ENCODE results near the gene SNAI3. TPM values are rescaled to one million over a fixed set of nuclear protein-coding genes. Genes with fewer than 3 reads are reported as not detected.
A peak's percentile ranks its signal among the peaks of the same experiment; 100 is the strongest.

Gene SNAI3
- total and polyA plus RNA-seq, 11 donors = 0.76 to 9.5 (median 1.7) TPM

DNA sequence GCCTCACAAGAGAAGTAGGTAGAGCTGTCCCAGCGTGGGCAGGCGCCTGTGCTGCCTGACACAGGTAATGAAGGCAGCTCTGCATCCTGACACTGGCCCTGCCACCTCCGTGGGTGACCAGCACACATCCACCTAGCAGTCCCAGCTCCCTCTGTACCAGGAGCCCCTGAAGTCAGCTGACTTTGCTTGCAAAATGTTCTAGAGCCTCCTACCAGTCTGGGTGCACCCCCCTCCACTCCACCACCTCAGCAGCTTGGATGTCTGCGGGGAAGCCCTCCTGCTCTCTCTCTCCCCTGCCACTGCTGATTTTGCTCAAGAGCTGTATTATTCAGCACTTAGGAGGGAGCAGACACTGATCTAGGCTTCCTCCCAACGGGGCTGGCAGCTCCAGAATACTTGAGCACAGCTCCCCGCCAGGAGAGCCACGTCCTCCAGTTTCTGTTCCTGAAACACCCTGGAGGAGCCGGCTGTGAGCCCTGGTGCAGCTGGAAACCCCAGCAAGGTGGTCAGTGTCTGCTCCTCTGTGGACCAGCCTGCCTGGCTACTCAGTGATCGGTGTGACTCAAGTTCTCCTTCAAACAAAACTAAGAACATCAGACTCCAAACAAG lies 18.9 kb upstream of the SNAI3 start:
- DNase-seq (peak in 1 of 5 donors; percentile 64), ATAC-seq (no peak)
- H3K9me3 ChIP-seq = no peaks in the 10 kb centered on the region
- H3K36me3 ChIP-seq = peaks cover 0 to 10% (median 3%) of the 10 kb centered on the region in 9 donors
- intact Hi-C loops (cut with DNase I) = loop anchor here in 4 of 10 donors (5.0 to 10.0 kb wide), 4 partner anchors 43 to 250 kb away; partner anchors contain the start of genes ZC3H18 (in 2 of the 4), MVD (in 1 of the 4) and ZFPM1 (in 1 of the 4)
- H3K27me3 ChIP-seq = no peaks in the 10 kb centered on the region
- H3K27ac ChIP-seq = peak overlapping the region in 11 of 12 donors; percentile 74 to 97 (median 87)
- peaks cover 4 to 71% (median 59%) of the 10 kb centered on the region in 12 donors for H3K4me1 ChIP-seq
- no peak for TF ChIP-seq POLR2A (IDR thresholded peaks at IDR 0.05)
- TF ChIP-seq, protein P1, sequence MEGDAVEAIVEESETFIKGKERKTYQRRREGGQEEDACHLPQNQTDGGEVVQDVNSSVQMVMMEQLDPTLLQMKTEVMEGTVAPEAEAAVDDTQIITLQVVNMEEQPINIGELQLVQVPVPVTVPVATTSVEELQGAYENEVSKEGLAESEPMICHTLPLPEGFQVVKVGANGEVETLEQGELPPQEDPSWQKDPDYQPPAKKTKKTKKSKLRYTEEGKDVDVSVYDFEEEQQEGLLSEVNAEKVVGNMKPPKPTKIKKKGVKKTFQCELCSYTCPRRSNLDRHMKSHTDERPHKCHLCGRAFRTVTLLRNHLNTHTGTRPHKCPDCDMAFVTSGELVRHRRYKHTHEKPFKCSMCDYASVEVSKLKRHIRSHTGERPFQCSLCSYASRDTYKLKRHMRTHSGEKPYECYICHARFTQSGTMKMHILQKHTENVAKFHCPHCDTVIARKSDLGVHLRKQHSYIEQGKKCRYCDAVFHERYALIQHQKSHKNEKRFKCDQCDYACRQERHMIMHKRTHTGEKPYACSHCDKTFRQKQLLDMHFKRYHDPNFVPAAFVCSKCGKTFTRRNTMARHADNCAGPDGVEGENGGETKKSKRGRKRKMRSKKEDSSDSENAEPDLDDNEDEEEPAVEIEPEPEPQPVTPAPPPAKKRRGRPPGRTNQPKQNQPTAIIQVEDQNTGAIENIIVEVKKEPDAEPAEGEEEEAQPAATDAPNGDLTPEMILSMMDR (IDR thresholded peaks at IDR 0.05) = no peak
- 13 to 32% (median 28%) methylated on average over 6 to 9 of the region's 9 CpGs for WGBS, 4 donors
- H3K4me3 ChIP-seq = peak overlapping the region; percentile 76 to 100 (median 97)

DNA sequence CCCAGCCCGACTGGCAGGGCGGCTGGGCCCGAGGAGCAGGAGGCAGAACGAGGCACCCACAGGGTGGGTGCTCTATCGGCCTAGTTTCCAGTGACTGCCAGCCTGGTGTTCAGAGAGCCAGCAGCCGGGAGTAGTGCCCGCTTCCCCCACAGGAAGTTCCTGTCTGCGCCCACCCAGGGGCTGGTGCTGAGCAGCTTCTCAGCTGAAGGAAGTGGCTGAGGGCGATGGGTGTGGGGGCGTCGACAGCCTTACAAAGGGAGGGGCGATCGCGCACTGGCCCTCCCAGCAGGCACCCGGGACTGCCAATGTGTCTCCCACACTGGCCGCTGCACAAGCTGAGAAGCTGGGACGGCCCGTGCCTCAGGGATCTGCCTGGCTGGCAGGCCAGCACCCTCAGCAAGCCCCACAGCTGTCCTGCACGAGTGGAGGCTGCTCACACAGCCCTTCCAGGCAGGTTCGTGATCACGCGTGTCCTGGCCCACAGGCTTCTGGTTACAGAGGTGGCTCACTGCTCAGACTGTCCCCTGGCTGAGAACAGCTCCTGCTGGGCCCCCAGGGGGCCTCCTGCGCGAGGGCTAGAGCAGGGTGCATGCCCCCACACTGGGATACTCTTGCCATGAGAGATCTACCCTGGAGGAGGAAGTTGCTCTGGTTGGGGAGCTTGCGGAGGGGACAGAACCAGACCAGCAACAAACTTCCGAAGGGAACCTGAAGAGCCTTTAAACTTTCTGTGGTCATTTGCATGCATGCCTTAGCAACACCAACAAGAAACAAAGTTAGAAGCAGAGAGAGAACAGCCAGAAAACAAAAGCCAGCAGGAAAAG lies 17.4 kb upstream of the SNAI3 start:
- TF ChIP-seq, protein P1 (IDR thresholded peaks at IDR 0.05) = no peak
- no peak for TF ChIP-seq POLR2A (IDR thresholded peaks at IDR 0.05)
- H3K4me3 ChIP-seq = peak overlapping the region in 8 of 12 donors; percentile 7 to 100 (median 25)
- intact Hi-C loops (cut with DNase I) = loop anchor here in 3 of 10 donors (5.0 to 10.0 kb wide), 3 partner anchors 51 to 249 kb away; partner anchors contain the start of genes CYBA (in 1 of the 3) and ZFPM1 (in 1 of the 3)
- H3K27me3 ChIP-seq = no peaks in the 10 kb centered on the region
- DNase-seq (peak in 4 of 5 donors; percentile 51 to 81 (median 65)), ATAC-seq (peak in 2 of 4 donors; percentile 3 to 13)
- H3K4me1 ChIP-seq = peaks cover 4 to 79% (median 60%) of the 10 kb centered on the region in 12 donors
- 48 to 63% (median 58%) methylated on average over 17 to 26 of the region's 26 CpGs for WGBS, 4 donors
- H3K9me3 ChIP-seq = no peaks in the 10 kb centered on the region
- peaks cover 0 to 17% (median 14%) of the 10 kb centered on the region in 9 donors for H3K36me3 ChIP-seq
- H3K27ac ChIP-seq = peak overlapping the region in 11 of 12 donors; percentile 5 to 97 (median 70)

DNA sequence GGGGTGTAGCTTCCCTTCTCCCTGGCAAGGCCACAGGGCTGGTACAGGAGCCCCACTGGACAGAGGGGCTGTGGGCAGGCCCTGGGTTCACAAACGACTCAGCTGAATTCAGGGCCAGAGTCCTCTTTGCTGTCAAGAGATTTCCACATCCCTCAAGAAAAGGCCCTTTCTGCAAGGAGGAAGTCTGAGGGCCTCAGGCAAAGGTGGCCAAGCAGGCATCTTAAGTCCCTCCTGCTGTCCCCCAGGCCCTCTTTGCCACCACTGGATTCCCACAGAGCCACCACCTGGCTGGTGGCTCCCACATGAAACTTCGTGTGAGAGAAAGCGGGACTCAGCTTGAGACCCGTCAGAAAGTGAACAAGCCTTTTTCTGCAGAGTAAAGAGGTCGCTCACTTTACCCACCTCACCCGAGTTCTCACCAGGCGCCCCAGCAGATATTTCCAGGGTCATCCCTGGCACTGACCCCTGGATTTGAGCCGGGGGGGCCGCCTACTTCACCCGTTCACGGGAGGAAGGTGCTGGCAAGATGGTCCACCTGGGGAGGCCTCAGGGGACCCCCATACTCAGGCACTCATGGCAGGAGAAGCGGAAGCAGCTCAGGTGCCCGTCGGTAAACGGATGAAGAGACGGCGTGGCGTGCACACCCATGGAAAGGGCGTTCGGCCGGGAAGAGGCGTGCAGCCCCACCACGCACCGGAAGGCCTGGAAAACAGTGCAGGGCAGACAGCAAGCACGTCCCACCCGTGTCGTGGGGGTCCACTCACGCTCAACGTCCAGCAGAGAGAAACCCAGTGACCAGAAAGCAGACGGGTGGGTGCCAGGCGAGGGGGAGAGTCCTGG lies 16.3 kb upstream of the SNAI3 start:
- intact Hi-C loops (cut with DNase I) = loop anchor here in 3 of 10 donors (5.0 to 10.0 kb wide), 3 partner anchors 50 to 248 kb away; partner anchors contain the start of genes CYBA (in 1 of the 3) and ZFPM1 (in 1 of the 3)
- Histone ChIP-seq H3K9me3 (no peaks in the 10 kb centered on the region), H3K27me3 (no peaks in the 10 kb centered on the region), H3K36me3 (peaks cover 0 to 28% (median 25%) of the 10 kb centered on the region in 9 donors), H3K4me1 (peaks cover 4 to 77% (median 58%) of the 10 kb centered on the region in 12 donors), H3K4me3 (peak overlapping the region in 6 of 12 donors; percentile 7 to 99 (median 25)), H3K27ac (peak overlapping the region in 11 of 12 donors; percentile 66 to 97 (median 77))
- WGBS, 4 donors = 80 to 85% (median 83%) methylated on average over 30 to 31 of the region's 31 CpGs
- TF ChIP-seq, protein P1 (IDR thresholded peaks at IDR 0.05) = no peak
- no peak for TF ChIP-seq POLR2A (IDR thresholded peaks at IDR 0.05)
- no peak for ATAC-seq
- no peak for DNase-seq

All from heart left ventricle (tissue), 16 donors.